HL-60 (cell line): Measurements from ENCODE around the gene TSHZ3.

Experiments used
- DNase-seq, 2 experiments: peaks; one replicate each; pipeline ENCODE4 v3.0.0-alpha.2; 2010 to 2020; ENCODE audit warnings: low read depth in 1 of 2, low spot score in 1 of 2
- H3K27ac ChIP-seq: fragments of 250-450 bp; sonication (Bioruptor Pico); replicated peaks from 2 replicates; pipeline ENCODE4 v1.5.1; 2020; ENCODE audit warnings: mild to moderate bottlenecking, moderate library complexity
- H3K27me3 ChIP-seq: fragments of 250-450 bp; sonication (Bioruptor Pico); 2 replicates; pipeline ENCODE4 v1.5.1; 2021; ENCODE audit warnings: mild to moderate bottlenecking, moderate library complexity; ENCODE audit not compliant: insufficient read depth, poor library complexity, severe bottlenecking
- H3K4me3 ChIP-seq: replicated peaks from 2 replicates; pipeline ENCODE4 v1.5.1; 2011; ENCODE audit warnings: mild to moderate bottlenecking, control low read depth, low read length; ENCODE audit not compliant: insufficient read depth
- CTCF ChIP-seq: IDR thresholded peaks from one replicate; pipeline ENCODE4 v1.5.1; 2011; ENCODE audit warnings: low read length, control low read depth, inconsistent platforms; ENCODE audit not compliant: insufficient read depth
- GABPA ChIP-seq: IDR thresholded peaks from 2 replicates; pipeline ENCODE4 v1.6.1; 2012; ENCODE audit warnings: low read depth
- POLR2AphosphoS5 ChIP-seq: IDR thresholded peaks from 2 replicates; pipeline ENCODE4 v1.6.1; 2012; ENCODE audit warnings: low read depth
- REST ChIP-seq: IDR thresholded peaks from 2 replicates; pipeline ENCODE4 v1.6.1; 2012; ENCODE audit warnings: low read depth; ENCODE audit not compliant: insufficient replicate concordance
- SPI1 ChIP-seq: IDR thresholded peaks from 2 replicates; pipeline ENCODE4 v1.6.1; 2012; ENCODE audit warnings: low read depth, mild to moderate bottlenecking, borderline replicate concordance

TSHZ3 gene

GRCh38 chr19:31283701-31284100 lies 65.5 kb downstream of the TSHZ3 start:
- TF ChIP-seq POLR2AphosphoS5, result no peak
- TF ChIP-seq REST, result no peak
- TF ChIP-seq SPI1, result no peak
- no peak for TF ChIP-seq GABPA
- no peak for TF ChIP-seq CTCF
- Histone ChIP-seq H3K27me3 (no peaks in the 10 kb centered on the region), H3K27ac (no peak overlapping the region), H3K4me3 (no peak overlapping the region)
- DNase-seq, result no peak

- DNase-seq, result no peak
- Histone ChIP-seq H3K4me3 (no peak overlapping the region), H3K27me3 (no peaks in the 10 kb centered on the region), H3K27ac (no peak overlapping the region)
- no peak for TF ChIP-seq REST
- no peak for TF ChIP-seq CTCF
- TF ChIP-seq POLR2AphosphoS5, result no peak
- no peak for TF ChIP-seq GABPA
- TF ChIP-seq SPI1, result no peak
Measured at GRCh38 chr19:31282346-31282745, 66.9 kb downstream of the TSHZ3 start.

GRCh38 chr19:31280287-31281006 lies 68.8 kb downstream of the TSHZ3 start:
- TF ChIP-seq GABPA, result no peak
- TF ChIP-seq POLR2AphosphoS5, result no peak
- no peak for TF ChIP-seq CTCF
- TF ChIP-seq REST, result no peak
- TF ChIP-seq SPI1, result no peak
- Histone ChIP-seq H3K27me3 (no peaks in the 10 kb centered on the region), H3K27ac (no peak overlapping the region), H3K4me3 (no peak overlapping the region)
- no peak for DNase-seq
